ENCODE measurements around the gene CTSE.

CTSE gene

GRCh38 chr1:205967554-205968335, 56.0 kb downstream of the CTSE start:
- no peak for DNase-seq

- DNase-seq = no peak
Measured at GRCh38 chr1:205965036-205965884, 58.4 kb downstream of the CTSE start.

GRCh38 chr1:205963352-205964155, 60.1 kb downstream of the CTSE start:
- DNase-seq = no peak

- DNase-seq = no peak
Measured at GRCh38 chr1:205962821-205963221, 60.9 kb downstream of the CTSE start.

- no peak for DNase-seq
Measured at GRCh38 chr1:205961991-205962820, 61.5 kb downstream of the CTSE start.

GRCh38 chr1:205961405-205961804, 62.3 kb downstream of the CTSE start:
- DNase-seq = no peak

- no peak for DNase-seq
Measured at GRCh38 chr1:205959789-205960188, 63.9 kb downstream of the CTSE start.

Measured in activated CD8-positive, alpha-beta memory T cell treated with anti-CD3 and anti-CD28 coated beads for 24 hours (primary cell).